HS-27A (cell line): ENCODE results near the gene CRK.
"Not testable (repeated sequence)": the region's sequence is repeated elsewhere in the genome, so short reads cannot be mapped to it uniquely, and the experiment has no call there.

Experiments
- DNase-seq: peaks from one replicate; pipeline ENCODE4 v3.0.0-alpha.2; 2012; ENCODE audit warnings: low read depth, missing footprints

Gene CRK

DNA sequence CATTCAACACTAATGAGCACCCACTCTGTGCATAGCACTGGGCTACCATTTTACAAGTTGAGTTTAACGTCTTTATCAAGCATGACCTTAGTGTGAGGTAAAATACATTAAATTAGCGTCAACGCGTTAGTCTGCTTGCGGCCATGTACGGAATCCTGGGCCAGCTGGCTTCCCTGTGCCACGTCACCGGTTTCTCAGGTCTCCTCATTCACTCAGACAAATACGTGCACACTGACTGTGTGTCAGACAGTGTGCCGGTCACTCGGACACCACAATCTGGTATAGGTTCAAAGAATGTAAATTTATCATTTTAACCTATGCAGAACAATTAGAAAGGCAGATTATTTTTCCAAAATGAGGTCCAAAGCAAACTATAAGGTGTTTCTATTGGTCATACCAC lies 34.6 kb downstream of the CRK start:
- DNase-seq = no peak

DNA sequence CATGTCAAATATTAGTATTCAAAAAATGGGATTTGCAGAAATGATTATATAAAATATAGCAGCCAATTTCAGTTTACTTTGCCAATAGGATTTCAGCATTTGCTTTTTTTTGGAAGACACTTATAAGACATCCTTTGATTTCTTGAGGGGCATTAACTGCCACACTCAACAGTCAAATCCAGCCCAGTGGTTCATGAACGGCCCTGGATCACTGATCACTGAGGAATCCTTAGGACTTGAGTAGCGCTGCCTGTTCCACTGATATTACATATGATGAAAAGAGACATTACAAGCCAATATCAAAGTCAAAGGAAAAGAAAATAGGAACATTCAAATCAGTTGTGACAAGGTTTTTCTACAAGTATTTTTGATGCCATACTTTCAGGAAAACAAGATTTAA lies 35.1 kb downstream of the CRK start:
- no peak for DNase-seq

DNA sequence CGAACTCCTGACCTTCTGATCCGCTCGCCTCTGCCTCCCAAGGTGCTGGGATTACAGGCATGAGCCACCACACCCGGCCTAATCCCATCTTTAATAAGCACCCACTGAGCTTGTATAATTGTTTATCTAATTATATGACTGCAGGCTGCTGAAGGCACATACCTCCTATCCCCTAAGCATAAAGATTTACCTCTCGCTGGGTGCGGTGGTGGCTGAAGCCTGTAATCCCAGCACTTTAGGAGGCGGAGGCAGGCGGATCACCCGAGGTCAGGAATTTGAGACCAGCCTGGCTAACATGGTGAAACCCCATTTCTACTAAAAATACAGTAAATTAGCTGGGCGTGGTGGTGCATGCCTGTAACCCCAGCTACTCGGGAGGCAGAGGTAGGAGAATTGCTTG lies 35.9 kb downstream of the CRK start:
- no peak for DNase-seq

DNA sequence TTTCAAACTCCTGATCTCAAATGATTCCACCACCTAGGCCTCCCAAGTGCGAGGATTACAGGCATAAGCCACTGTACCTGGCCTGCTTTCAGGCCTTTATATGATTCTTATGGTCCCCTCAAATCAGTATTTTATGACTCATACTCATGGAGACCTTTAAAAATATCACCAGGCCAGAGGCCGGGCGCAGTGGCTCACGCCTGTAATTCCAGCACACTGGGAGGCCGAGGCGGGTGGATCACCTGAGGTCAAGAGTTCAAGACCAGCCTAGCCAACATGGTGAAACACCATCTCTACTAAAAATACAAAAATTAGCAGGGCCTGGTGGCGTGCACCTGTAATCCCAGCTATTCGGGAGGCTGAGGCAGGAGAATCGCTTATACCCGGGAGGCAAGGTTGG lies 37.6 kb downstream of the CRK start:
- DNase-seq = not testable (repeated sequence)

DNA sequence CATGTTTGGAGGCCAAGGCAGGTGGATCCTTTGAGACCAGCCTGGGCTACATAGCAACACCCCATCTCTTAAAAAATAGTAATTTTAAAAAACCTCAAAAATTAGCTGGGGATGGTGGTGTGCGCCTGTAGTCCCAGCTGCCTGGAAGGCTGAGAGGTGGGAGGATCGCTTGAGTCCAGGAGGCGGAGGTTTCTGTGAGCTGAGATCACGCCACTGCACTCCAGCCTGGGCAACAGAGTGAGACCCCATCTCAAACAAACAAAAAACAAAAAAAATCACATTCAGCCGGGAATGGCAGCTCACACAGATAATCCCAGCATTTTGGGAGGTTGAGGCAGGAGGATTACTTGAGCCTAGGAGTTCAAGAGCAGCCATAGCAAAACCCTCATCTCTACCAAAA lies 39.6 kb downstream of the CRK start:
- no peak for DNase-seq

DNA sequence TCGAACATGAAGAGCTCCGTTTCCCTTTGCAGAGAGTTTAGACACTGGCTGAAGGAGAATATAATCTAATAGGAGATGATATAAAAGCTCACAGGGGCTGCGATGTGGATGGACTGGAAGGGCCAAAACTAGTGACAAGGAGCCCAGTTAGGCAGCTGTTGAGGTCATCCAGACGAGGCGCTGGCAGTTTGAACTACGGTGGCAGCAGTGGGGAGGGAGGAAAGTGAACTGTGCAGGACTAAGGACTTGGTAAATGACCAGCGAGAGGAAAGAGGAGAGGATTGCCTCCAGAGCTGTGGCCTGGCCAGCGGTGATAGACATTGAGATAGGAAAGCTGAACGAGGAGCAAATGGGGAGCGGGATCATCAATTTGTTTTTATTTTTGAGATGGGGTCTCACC lies 41.4 kb downstream of the CRK start:
- no peak for DNase-seq

DNA sequence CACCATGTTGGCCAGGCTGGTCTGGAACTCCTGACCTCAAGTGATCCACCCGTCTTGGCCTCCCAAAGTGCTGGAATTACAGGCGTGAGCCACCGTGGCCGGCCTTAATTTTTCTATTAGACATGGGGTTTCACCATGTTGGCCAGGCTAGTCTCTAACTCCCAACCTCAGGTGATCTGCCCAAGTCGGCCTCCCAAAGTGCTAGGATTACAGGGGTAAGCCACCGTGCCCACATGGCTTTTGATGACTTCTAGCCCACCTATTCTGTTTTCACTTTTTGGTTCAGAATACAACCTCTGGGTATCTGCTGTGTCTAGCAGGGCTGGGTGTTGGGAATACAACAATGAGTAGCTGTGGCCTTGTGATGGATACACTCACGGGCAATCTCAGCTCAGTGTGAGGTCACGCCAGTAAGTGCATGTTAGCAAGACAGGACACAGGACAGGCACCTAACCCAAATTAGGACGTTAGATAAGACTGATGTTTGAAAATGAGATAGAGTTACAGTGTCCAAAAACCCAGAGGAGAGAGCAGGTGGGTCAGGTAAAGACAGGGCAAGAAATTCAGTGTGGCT lies 41.9 kb downstream of the CRK start:
- DNase-seq = no peak

DNA sequence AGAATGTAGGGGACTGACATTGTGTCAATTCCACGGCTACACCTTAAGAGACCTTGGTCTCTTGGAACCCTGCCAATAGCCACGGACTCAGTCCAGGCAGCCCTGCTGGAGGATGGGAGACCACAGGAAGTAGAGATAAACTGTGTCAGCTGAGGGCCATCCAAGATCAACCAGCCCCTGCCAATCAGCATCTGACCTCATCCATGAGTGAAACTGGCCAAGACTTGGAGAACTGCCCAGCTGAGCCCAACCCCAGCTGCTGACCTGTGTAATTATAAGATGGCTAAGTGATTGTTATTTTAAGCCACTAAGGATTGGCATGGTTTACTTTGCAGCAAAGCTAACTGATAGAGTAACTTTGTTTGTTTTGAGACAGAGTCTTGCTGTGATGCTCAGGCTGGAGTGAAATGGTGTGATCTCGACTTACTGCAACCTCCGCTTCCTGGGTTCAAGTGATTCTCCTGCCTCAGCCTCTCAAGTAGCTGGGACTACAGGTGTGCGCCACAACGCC lies 42.7 kb downstream of the CRK start:
- DNase-seq = no peak

DNA sequence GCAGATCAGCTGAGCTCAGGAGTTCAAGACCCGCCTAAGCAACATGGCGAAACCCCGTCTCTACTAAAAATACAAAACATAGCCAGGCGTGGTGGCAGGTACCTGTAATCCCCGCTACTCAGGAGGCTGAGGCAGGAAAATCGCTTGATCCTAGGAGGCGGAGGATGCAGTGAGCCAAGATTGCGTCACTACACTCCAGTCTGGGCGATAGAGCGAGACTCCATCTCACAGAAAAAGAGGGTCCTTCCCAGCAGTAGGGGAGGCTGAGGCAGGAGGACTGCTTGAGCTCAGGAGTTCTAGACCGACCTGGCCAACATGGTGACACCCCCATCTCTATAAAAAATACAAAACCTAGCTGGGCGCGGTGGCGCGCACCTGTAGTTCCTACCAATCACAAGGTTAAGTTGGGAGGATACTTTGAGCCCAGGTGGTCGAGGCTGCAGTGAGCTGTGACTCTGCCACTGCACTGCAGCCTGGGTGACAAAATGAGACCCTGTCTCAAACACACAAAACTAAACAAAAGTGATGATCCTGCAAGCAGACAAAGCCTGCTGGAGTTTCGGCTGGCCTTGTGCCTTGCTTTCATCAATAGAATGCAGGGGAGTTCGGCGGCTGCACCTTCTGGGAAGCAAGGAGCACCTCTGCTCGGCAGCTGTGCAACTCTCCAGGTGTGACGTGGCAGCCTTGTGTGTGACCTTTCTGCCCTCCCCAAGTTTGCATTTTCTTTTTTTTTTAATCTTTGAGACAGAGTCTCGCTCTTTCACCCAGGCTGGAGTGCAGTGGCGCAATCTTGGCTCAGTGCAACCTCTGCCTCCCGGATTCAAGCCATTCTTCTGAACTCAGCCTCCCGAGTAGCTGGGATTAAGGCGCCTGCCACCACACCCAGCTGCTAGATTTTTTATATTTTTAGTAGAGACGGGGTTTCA lies 43.6 kb downstream of the CRK start:
- DNase-seq = no peak

DNA sequence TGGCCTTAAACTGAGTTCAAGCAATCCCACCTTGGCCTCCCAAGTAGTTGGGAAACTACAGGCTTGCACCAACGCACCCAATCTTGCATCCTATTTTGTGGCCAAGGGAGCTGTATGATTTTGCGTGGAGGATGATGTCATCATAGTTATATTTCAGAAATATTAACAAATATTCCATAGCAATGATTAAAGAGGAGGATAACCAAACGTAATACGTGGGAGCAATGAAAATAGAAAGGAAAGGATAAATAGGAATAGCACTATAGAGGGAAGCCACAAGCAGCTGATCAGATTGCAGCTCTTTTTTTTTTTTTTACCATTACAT lies 53.8 kb downstream of the CRK start:
- no peak for DNase-seq

DNA sequence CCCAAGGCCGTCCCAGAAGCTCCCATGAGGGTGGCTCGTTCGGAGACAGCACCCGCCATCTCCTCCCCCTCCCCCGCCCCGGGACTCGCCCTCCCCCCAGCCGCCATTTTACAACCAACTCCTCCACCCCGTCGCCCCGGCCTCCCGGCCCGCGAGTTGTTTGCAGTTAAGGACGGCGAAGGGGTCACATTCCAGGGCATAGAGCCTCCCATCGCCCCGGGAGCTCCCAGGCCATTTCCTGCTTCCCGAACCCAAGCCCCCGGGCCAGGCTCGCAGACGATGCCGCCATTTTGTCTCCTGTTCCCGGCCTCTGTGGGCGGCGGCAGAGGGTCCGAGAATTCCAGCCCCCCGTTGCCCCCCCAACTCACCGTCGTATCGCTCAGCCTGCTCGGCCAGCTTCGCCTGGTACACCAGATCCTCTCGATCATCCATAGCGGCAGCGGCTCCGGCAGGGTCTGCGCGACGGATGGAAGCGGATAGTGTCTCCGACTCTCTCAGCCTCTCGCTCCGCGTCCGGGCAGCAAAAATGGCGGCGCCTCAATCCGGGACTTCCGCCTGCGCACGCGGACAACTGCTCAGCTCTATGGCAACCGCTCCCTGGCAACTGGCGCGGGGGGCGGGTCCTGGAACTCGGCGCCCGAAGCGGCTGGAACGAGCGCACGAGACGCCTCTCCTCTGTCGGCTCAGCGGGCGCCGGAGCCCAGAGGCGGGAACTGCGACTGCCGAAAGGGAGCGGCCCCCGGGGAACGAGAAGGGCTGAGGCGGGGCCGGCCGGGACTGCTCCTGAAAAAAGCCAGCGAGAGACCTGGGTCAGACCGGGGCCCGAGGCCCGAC lies 56.1 kb downstream of the CRK start, which contains the start of gene YWHAE:
TSS of gene YWHAE (minus strand) at position 544 of the 834 bp plus-strand sequence. CDS start at position 432, 112 bp downstream.
- peak; percentile 60 for DNase-seq

DNA sequence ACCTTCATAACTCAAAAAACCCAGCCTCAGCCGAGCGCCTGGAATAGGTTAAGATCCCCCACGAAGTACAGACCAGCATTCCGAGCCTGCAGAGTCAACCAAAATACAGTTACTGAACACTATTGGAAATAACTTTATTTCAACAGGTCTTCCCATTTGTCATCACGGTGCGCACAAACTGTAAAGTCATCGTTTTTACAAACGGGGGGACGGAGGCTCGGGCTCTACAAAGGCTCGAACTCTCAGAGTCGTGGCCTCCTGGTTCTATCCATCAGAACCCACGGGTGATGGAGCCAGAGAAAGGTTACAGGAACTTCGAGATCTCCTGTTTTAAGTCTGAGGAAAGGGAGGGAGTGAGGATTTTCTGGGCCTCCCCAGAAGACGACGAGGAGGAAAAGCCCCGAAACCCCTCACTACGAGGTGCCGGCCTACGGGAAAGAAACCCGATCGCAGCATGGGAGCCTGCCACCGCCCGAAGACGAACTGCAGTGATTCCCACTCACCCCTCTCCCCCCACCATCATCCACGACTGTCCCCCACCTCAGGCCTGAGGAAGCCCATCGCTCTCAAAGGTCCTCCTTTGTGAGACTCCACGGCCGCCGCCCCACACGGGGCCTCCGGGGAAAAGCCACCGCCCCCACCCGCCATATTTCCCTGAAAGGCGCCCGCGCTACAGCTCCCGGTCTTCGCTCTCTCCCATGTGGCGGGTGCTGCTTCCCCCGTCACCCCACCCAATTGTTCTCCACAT lies 56.9 kb downstream of the CRK start:
- DNase-seq = no peak

DNA sequence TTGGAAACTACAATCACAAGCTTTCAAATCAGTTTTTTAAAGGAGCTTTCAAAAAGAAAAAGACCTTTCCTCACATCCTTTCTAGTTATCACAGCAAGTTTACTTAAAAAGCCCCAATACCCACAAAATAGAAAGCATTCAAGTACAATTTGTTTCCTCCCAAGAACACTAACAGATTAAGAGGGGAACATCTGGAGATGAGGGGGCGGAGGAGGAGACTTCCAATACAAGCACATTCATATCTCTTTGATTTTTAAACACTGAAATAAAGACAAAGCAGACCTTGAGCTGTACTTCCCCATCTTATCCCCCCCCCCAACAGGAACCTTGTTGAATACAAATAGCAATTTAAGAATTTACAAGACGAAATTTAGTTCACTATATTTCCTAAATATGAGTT lies 58.0 kb downstream of the CRK start:
- no peak for DNase-seq

DNA sequence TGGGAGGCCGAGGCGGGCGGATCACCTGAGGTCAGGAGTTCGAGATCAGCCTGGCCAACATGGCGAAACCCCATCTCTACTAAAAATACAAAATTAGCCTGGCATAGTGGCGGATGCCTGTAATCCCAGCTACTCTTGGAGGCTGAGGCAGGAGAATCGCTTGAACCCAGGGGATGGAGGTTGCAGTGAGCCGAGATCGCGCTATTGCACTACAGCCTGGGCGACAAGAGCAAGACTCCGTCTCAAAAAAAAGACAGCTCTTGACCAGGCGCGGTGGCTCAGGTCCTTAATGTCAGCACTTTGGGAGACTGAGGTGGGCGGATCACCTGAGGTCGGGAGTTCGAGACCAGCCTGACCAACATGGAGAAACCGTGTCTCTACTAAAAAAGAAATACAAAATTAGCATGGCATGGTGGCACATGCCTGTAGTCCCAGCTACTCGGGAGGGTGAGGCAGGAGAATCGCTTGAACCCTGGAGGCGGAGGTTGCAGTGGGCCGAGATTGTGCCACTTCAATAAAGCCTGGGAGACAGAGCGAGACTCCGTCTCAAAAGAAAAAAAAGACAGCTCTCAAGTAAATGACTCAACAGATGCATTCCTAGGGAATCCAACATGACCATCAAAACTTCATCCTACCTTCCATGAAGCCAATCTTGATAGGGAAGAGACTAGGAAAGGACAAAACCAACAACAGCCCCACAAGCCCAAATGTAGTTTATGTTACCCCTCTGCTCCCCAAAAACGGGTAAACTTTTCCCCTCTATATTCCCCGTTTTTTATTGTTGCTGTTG lies 60.0 kb downstream of the CRK start:
- DNase-seq = not testable (repeated sequence)

DNA sequence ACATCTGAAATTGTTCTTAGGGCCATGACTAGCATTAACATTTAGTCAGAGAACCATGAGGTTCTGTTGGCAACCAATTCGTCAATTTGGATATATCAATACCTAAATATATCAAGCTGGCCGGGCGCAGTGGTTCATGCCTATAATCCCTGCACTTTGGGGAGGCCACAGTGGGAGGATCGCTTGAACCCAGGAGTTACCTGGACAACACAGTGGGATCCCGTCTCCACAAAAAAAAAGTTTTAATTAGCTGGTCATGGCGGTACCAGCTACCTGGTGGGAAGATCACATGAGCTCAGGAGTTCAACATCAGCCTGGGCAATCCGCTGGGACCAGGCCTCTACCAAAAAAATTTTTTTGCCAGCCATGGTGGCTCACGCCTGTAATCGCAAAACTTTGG lies 64.5 kb downstream of the CRK start:
- DNase-seq = no peak

DNA sequence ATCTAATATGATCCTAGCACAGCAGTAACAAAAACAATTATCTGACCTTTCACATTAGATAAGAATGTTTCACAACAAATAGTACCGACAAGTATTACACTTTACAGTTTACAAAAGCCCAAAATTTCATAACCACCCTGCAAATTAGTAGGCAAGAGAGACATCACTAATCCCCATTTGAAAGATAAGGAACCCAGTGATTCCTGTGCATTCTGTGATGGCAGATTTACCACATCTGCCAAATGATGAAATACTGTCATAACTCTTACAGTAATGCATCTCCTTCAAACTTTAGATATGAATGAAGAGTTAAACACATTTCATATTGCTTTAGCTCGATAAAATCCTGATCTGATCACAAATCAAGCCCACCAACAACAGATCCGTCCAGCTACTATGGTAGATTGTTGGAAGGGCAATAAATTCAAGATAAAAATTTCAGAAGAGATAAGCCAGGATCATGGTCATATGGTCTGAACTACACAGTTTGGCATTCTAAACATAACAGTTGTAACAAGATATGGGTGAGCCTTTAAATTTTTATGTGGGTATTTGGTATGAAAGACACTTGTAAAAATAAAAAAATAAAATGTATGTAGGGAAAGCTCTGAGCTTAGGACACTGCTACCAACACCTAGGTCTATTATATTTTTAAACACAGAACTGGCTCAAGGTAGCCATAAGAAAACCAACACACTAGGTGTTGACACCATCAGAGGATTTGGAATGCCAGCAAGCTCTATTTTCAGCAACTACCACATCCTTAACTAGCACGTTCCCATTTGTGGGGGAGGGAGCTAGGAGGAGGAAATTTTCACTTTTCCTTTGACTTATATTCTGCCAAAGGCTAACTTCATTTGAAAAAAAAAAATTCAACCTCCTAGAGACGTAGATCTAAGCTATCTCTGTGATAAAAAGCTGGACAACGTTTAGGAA lies 65.3 kb downstream of the CRK start:
- DNase-seq = no peak

DNA sequence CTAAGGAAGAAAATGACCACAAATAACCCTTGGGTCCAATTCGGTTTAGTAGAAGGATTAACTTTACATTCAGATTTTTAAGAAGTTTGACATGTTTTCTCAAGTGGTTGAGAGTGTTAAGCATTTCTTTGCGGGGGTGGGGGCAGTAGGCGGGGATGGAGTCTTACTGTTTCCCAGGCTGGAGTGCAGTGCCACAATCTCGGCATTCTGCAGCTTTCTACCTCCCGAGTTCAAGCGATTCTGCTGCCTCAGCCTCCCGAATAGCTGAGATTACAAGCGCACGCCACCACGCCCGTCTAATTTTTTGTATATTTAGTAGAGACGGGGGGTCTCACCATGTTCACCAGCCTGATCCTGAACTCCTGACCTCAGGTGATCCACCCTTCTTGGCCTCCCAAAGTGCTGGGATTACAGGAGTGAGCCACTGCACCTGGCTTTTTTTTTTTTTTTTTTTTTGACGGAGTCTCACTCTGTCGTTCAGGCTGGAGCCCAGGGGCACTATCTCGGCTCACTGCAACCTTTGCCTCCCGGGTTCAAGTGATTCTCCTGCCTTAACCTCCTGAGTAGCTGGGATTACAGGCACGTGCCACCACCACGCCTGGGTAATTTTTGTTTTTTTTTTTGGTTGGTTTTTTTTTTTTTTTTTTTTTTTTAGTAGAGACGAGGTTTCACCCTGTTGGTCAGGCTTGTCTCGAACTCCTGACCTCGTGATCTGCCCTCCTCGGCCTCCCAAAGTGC lies 68.4 kb downstream of the CRK start:
- DNase-seq = not testable (repeated sequence)

DNA sequence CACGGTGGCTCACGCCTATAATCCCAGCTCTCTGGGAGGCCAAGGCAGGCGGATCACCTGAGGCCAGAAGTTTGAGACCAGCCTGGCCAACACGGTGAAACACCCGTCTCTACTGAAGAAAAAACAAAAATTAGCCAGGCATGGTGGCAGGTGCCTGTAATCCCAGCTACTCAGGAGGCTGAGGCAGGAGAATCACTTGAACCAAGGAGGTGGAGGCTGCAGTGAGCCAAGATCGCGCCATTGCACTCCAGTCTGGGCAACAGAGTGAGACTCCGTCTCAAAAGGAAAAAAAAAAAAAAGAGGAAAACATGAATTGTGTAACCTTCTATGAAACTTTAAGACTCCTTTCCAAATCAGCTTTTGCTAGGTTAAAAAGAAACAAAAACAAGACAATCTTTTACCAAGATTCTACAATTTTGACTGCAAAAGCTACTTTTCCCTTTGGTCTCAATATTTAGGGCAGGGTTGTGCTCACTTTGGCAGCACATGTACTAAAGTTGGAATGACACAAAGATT lies 69.3 kb downstream of the CRK start:
- not testable (repeated sequence) for DNase-seq

DNA sequence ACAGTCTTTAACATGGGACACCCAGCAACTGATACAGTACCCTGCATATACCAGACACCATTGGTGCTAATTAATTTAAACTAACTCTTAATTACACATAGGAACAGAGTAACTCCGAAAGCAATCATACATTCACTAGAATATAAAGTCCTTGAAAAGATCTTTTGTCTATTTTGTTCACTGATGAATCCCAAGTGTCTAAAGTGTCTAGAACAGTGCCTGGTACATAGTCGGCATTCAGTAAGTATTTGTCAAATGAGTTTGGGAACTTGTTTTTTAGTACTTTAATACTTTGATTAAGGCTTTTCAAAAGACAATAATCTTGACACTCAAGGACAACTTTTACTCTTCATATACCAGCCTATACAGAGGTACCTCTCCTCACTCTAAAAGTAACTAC lies 69.8 kb downstream of the CRK start:
- no peak for DNase-seq
